PC-9 (cell line): Measurements from ENCODE around the gene SCAMP1. TPM values are rescaled to one million over a fixed set of nuclear protein-coding genes. Genes with fewer than 3 reads are reported as not detected.
A peak's percentile ranks its signal among the peaks of the same experiment; 100 is the strongest.

Experiments
- BruUV-seq: library from RNA; stranded (reverse); fragments of 400-500 nt; replicated peaks from 2 replicates; lab custom pipeline; 2021; lab: Mats Ljungman, UMichigan
- CTCF ChIA-PET: fragments of 300-600 bp; sonication (Branson Sonifier 250); formaldehyde crosslinking; loops from one replicate; lab custom pipeline; 2022; ENCODE audit warnings: antibody characterized with exemption; lab: Charles Lee
- POLR2A ChIA-PET: fragments of 300-600 bp; sonication (Branson Sonifier 250); formaldehyde crosslinking; loops from one replicate; lab custom pipeline; 2022; ENCODE audit warnings: antibody characterized with exemption; ENCODE audit not compliant: unreplicated experiment; lab: Charles Lee
- DNase-seq, 2 experiments: peaks; one replicate each; pipeline versions ENCODE4 v3.0.0 to v3.0.0-alpha.2; 2015 to 2022; ENCODE audit warnings: mixed read lengths in 1 of 2
- H2AFZ ChIP-seq: fragments of 200-600 bp; sonication (generic); 2 replicates; pipeline ENCODE4 v1.8.1; 2017; ENCODE audit warnings: antibody characterized with exemption
- H3F3A ChIP-seq: fragments of 200-600 bp; sonication (generic); 2 replicates; pipeline ENCODE4 v1.8.1; 2017; ENCODE audit warnings: antibody characterized with exemption, mild to moderate bottlenecking, low read depth; ENCODE audit not compliant: insufficient read depth
- H3K27ac ChIP-seq: fragments of 200-600 bp; sonication (generic); 2 replicates; pipeline ENCODE4 v1.6.1; 2016; ENCODE audit warnings: mixed run types
- H3K27me3 ChIP-seq: fragments of 200-600 bp; sonication (generic); 2 replicates; pipeline ENCODE4 v1.6.1; 2016; ENCODE audit warnings: low read depth, mixed run types; ENCODE audit not compliant: insufficient read depth
- H3K36me3 ChIP-seq: fragments of 200-600 bp; sonication (generic); 2 replicates; pipeline ENCODE4 v1.6.1; 2016; ENCODE audit warnings: low read depth, mixed run types
- H3K4me1 ChIP-seq: fragments of 200-600 bp; sonication (generic); replicated peaks from 2 replicates; pipeline ENCODE4 v1.6.1; 2016; ENCODE audit warnings: mixed run types; ENCODE audit not compliant: insufficient read depth
- H3K4me2 ChIP-seq: fragments of 200-600 bp; sonication (generic); 2 replicates; pipeline ENCODE4 v1.6.1; 2017; ENCODE audit warnings: mixed run types
- H3K4me3 ChIP-seq: fragments of 200-600 bp; sonication (generic); 2 replicates; pipeline ENCODE4 v1.6.1; 2016; ENCODE audit warnings: mixed run types
- H3K79me2 ChIP-seq: fragments of 200-600 bp; sonication (generic); 2 replicates; pipeline ENCODE4 v1.6.1; 2017; ENCODE audit warnings: low read depth, mixed run types
- H3K9me2 ChIP-seq: fragments of 200-600 bp; sonication (generic); 2 replicates; pipeline ENCODE4 v1.8.1; 2017; ENCODE audit warnings: mild to moderate bottlenecking; ENCODE audit not compliant: insufficient read depth
- H3K9me3 ChIP-seq: fragments of 200-600 bp; sonication (generic); 2 replicates; pipeline ENCODE4 v1.8.1; 2016; ENCODE audit warnings: low read depth; ENCODE audit not compliant: insufficient read depth
- H4K20me1 ChIP-seq: fragments of 200-600 bp; sonication (generic); 2 replicates; pipeline ENCODE4 v1.8.1; 2017; ENCODE audit not compliant: insufficient read depth
- CTCF ChIP-seq: fragments of 200-600 bp; sonication (generic); conservative IDR thresholded peaks from 2 replicates; pipeline ENCODE4 v1.6.1; 2017; ENCODE audit warnings: mixed run types, antibody characterized with exemption, mild to moderate bottlenecking, moderate library complexity
- EZH2 ChIP-seq: fragments of 200-600 bp; sonication (generic); IDR thresholded peaks from 2 replicates; pipeline ENCODE4 v1.8.0; 2017; ENCODE audit warnings: antibody characterized with exemption, low read depth
- intact Hi-C: fragments of 100-400 bp; cut with micrococcal nuclease; formaldehyde crosslinking; loops from one replicate; pipeline ENCODE4 v1.10.0; 2022; ENCODE audit not compliant: unreplicated experiment
- total RNA-seq: library from RNA; stranded (reverse); gene quantifications from 2 replicates; pipeline ENCODE4 v1.2.3, GENCODE V29; 2021

SCAMP1 gene
- total RNA-seq, 1 experiment from 2014 or later, result 38.7 TPM

GRCh38 chr5:78514427-78515330, 154.3 kb downstream of the SCAMP1 start:
- Histone ChIP-seq H3K9me2 (no peaks in the 10 kb centered on the region), H3K79me2 (peaks cover 5% of the 10 kb centered on the region; the same call in 1 of the 2 replicates), H3F3A (peaks cover 12% of the 10 kb centered on the region; the same call in 1 of the 2 replicates), H3K4me3 (no peak overlapping the region), H3K4me1 (peaks cover 28% of the 10 kb centered on the region), H4K20me1 (no peaks in the 10 kb centered on the region), H3K27me3 (no peaks in the 10 kb centered on the region), H3K36me3 (no peaks in the 10 kb centered on the region), H3K27ac (no peak overlapping the region), H3K4me2 (no peak overlapping the region), H3K9me3 (no peaks in the 10 kb centered on the region), H2AFZ (no peak overlapping the region)
- BruUV-seq, result no TSS peak
- TF ChIP-seq CTCF (no peak), EZH2 (no peak)
- ChIA-PET POLR2A (no interaction called here), CTCF (no interaction called here)
- DNase-seq, result no peak
- intact Hi-C loops, result no loop called here

- H3K9me3 ChIP-seq, result no peaks in the 10 kb centered on the region
- no peaks in the 10 kb centered on the region for H4K20me1 ChIP-seq
- no peaks in the 10 kb centered on the region for H3K9me2 ChIP-seq
- H3K27ac ChIP-seq, result no peak overlapping the region
- H3K27me3 ChIP-seq, result no peaks in the 10 kb centered on the region
- intact Hi-C loops, result no loop called here
- DNase-seq, result no peak
- H3K79me2 ChIP-seq, result 0 out of 2 replicates have a peak, but pooled peaks cover 3% of the 10 kb centered on the region
- peaks cover 14% of the 10 kb centered on the region; the same call in 1 of the 2 replicates for H3F3A ChIP-seq
- peaks cover 26% of the 10 kb centered on the region for H3K4me1 ChIP-seq
- POLR2A ChIA-PET, result no interaction called here
- H3K4me2 ChIP-seq, result no peak overlapping the region
- H3K36me3 ChIP-seq, result no peaks in the 10 kb centered on the region
- H3K4me3 ChIP-seq, result no peak overlapping the region
- BruUV-seq, result no TSS peak
- TF ChIP-seq CTCF, result no peak
- TF ChIP-seq EZH2, result no peak
- H2AFZ ChIP-seq, result no peak overlapping the region
- CTCF ChIA-PET, result no interaction called here
These were observed 155.3 kb downstream of the SCAMP1 start for GRCh38 chr5:78515670-78516069.

GRCh38 chr5:78518365-78519197, 158.2 kb downstream of the SCAMP1 start:
- TF ChIP-seq EZH2 (no peak), CTCF (no peak)
- no peak overlapping the region for H3K4me3 ChIP-seq
- H3K79me2 ChIP-seq, result 0 out of 2 replicates have a peak, but pooled peaks cover 7% of the 10 kb centered on the region
- H3K9me2 ChIP-seq, result no peaks in the 10 kb centered on the region
- intact Hi-C loops, result loop anchor here (1.0 kb wide), 1 partner anchor 8 kb away; no protein-coding TSS in a partner anchor
- H3K36me3 ChIP-seq, result no peaks in the 10 kb centered on the region
- ChIA-PET CTCF (interaction anchor here (0.6 kb wide), 1 partner anchor 15 kb away, joined by 3 read pairs; no protein-coding TSS in a partner anchor), POLR2A (interaction anchor here (0.5 to 0.6 kb wide), 2 partner anchors 10 to 181 kb away, joined by 3 to 4 read pairs; no protein-coding TSS in a partner anchor)
- H2AFZ ChIP-seq, result no peak overlapping the region
- no peaks in the 10 kb centered on the region for H4K20me1 ChIP-seq
- BruUV-seq, result no TSS peak
- H3K4me2 ChIP-seq, result peak overlapping the region; percentile 68
- DNase-seq, result peak; percentile 66 to 78
- peaks cover 24% of the 10 kb centered on the region for H3K4me1 ChIP-seq
- H3K27me3 ChIP-seq, result no peaks in the 10 kb centered on the region
- H3K27ac ChIP-seq, result peak overlapping the region; percentile 81
- no peaks in the 10 kb centered on the region; the same call in 1 of the 2 replicates for H3K9me3 ChIP-seq
- H3F3A ChIP-seq, result peaks cover 14% of the 10 kb centered on the region; the same call in 1 of the 2 replicates
